Left ventricle myocardium inferior (tissue), 1 donor: ENCODE data around the gene SLC12A1. TPM values are rescaled to one million over a fixed set of nuclear protein-coding genes. Genes with fewer than 3 reads are reported as not detected.

ENCODE experiments used
- DNase-seq: peaks from one replicate; pipeline ENCODE4 v3.0.0-alpha.2; 2020
- H3K27ac ChIP-seq: fragments of 200-600 bp; replicated peaks from 2 replicates; pipeline ENCODE4 v1.8.0; 2021
- H3K27me3 ChIP-seq: fragments of 200-600 bp; 2 replicates; pipeline ENCODE4 v1.8.0; 2021; ENCODE audit warnings: low read depth
- H3K36me3 ChIP-seq: fragments of 200-600 bp; 2 replicates; pipeline ENCODE4 v1.8.0; 2021
- H3K4me1 ChIP-seq: fragments of 200-600 bp; 2 replicates; pipeline ENCODE4 v1.8.0; 2021
- H3K4me3 ChIP-seq: fragments of 200-600 bp; 2 replicates; pipeline ENCODE4 v1.8.0; 2021; ENCODE audit warnings: mild to moderate bottlenecking, moderate library complexity
- H3K9me3 ChIP-seq: fragments of 200-600 bp; replicated peaks from 2 replicates; pipeline ENCODE4 v1.8.0; 2021
- CTCF ChIP-seq: fragments of 200-600 bp; IDR thresholded peaks from 2 replicates; pipeline ENCODE4 v1.8.0; 2021; ENCODE audit warnings: antibody characterized with exemption, mild to moderate bottlenecking, borderline replicate concordance
- intact Hi-C: fragments of 100-400 bp; cut with micrococcal nuclease; formaldehyde crosslinking; loops from one replicate; pipeline ENCODE4 v1.11.0; 2022
- total RNA-seq: library from RNA; stranded (reverse); fragmentation: NEBNext Ultra II Directional; extraction: Animal tissue kit (Norgen Biotek cat#: 25700); gene quantifications from one replicate; pipeline ENCODE4 v1.2.1, GENCODE V29; 2021
- donor health status: DM: no; HTN: yes; CAD: no; lungs with severe emphysema.

Gene SLC12A1
- total RNA-seq, 1 donor from 2014 or later, result not detected

- TF ChIP-seq CTCF, result no peak
- no peak overlapping the region for H3K4me3 ChIP-seq
- peaks cover 20% of the 10 kb centered on the region for H3K4me1 ChIP-seq
- peaks cover 15% of the 10 kb centered on the region for H3K27me3 ChIP-seq
- intact Hi-C loops, result loop anchor here (10.0 kb wide), 1 partner anchor 1085 kb away; no protein-coding TSS in a partner anchor
- no peaks in the 10 kb centered on the region for H3K9me3 ChIP-seq
- H3K27ac ChIP-seq, result no peak overlapping the region
- no peak for DNase-seq
- H3K36me3 ChIP-seq, result no peaks in the 10 kb centered on the region
Measured at GRCh38 chr15:48279608-48280007, 73.5 kb downstream of the SLC12A1 start.

- no peak for TF ChIP-seq CTCF
- intact Hi-C loops, result loop anchor here (10.0 kb wide), 1 partner anchor 1087 kb away; no protein-coding TSS in a partner anchor
- peaks cover 25% of the 10 kb centered on the region for H3K4me1 ChIP-seq
- no peak overlapping the region for H3K27ac ChIP-seq
- peaks cover 9% of the 10 kb centered on the region for H3K27me3 ChIP-seq
- H3K9me3 ChIP-seq, result no peaks in the 10 kb centered on the region
- H3K36me3 ChIP-seq, result no peaks in the 10 kb centered on the region
- H3K4me3 ChIP-seq, result no peak overlapping the region
- no peak for DNase-seq
Measured at GRCh38 chr15:48281674-48282073, 75.6 kb downstream of the SLC12A1 start.

- Histone ChIP-seq H3K27me3 (peaks cover 9% of the 10 kb centered on the region), H3K27ac (no peak overlapping the region), H3K4me3 (no peak overlapping the region), H3K4me1 (peaks cover 25% of the 10 kb centered on the region), H3K36me3 (no peaks in the 10 kb centered on the region), H3K9me3 (no peaks in the 10 kb centered on the region)
- intact Hi-C loops, result loop anchor here (10.0 kb wide), 1 partner anchor 1087 kb away; no protein-coding TSS in a partner anchor
- no peak for DNase-seq
- TF ChIP-seq CTCF, result no peak
Measured at GRCh38 chr15:48282216-48282615, 76.1 kb downstream of the SLC12A1 start.

GRCh38 chr15:48283396-48284145 lies 77.5 kb downstream of the SLC12A1 start:
- DNase-seq, result no peak
- intact Hi-C loops, result loop anchor here (10.0 kb wide), 1 partner anchor 1089 kb away; no protein-coding TSS in a partner anchor
- Histone ChIP-seq H3K4me1 (peaks cover 25% of the 10 kb centered on the region), H3K36me3 (no peaks in the 10 kb centered on the region), H3K27me3 (peaks cover 9% of the 10 kb centered on the region), H3K9me3 (no peaks in the 10 kb centered on the region), H3K27ac (no peak overlapping the region), H3K4me3 (no peak overlapping the region)
- no peak for TF ChIP-seq CTCF

GRCh38 chr15:48285329-48286214 lies 79.5 kb downstream of the SLC12A1 start:
- no peaks in the 10 kb centered on the region for H3K9me3 ChIP-seq
- TF ChIP-seq CTCF, result peak; percentile 79
- H3K4me1 ChIP-seq, result peaks cover 25% of the 10 kb centered on the region
- H3K27ac ChIP-seq, result no peak overlapping the region
- H3K27me3 ChIP-seq, result peaks cover 9% of the 10 kb centered on the region
- intact Hi-C loops, result loop anchor here (10.0 kb wide), 1 partner anchor 1091 kb away; no protein-coding TSS in a partner anchor
- no peak for DNase-seq
- H3K4me3 ChIP-seq, result peak overlapping the region; percentile 47
- H3K36me3 ChIP-seq, result no peaks in the 10 kb centered on the region
